ENCODE data around the gene CWF19L1. TPM values are rescaled to one million over a fixed set of nuclear protein-coding genes. Genes with fewer than 3 reads are reported as not detected.

The CWF19L1 gene
- total and polyA plus RNA-seq, 2 donors (not counting 3 experiments of a cell fraction or from before 2014, with no cell fraction given): 11.5 to 29.9 TPM

DNA sequence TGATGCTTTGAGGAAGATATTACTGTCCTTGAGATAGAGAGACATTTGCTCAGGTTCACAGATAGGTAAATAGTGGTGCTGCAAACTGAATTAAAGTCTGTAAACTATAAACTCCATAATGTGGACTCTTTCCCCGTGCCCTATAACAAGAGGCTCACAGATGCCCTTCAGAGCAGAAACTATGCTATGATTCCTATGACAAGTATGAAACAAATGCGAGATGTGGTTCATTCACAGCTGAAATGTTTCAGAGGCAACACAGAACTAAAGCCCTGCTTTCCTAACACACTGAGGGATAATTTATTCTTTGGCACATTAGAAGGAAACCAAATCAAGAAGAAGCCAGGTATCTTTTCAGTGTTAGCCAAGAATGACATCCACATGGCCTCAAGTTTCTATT lies 51.4 kb downstream of the CWF19L1 start:
- Histone ChIP-seq H3K36me3 (ENCODE audit: control insufficient read depth in 2 of 2, extremely low read depth in 1 of 2, insufficient read depth in 2 of 2, low read length in 2 of 2) (peaks cover 10 to 11% of the 10 kb centered on the region in 2 experiments), H3K9me1 (replicated peaks; ENCODE audit: control insufficient read depth, extremely low read depth, insufficient read depth, low read length) (no peaks in the 10 kb centered on the region), H3K27ac (ENCODE audit: insufficient read depth, low read depth, low read length) (no peak overlapping the region), H4K20me1 (replicated peaks; ENCODE audit: control insufficient read depth, extremely low read depth, insufficient read depth, low read length) (no peaks in the 10 kb centered on the region), H3K79me2 (ENCODE audit: control insufficient read depth, insufficient read depth, low read length) (no peaks in the 10 kb centered on the region), H3K9ac (replicated peaks; ENCODE audit: extremely low read depth, insufficient read depth, low read length) (no peak overlapping the region), H3K4me1 (ENCODE audit: control insufficient read depth, extremely low read depth, insufficient read depth, low read length) (no peaks in the 10 kb centered on the region), H3K4me3 (replicated peaks in 1 of 3; ENCODE audit: insufficient read depth in 1 of 3, low read depth in 1 of 3, low read length in 3 of 3) (no peak overlapping the region), H3K27me3 (ENCODE audit: control insufficient read depth in 2 of 2, insufficient read depth in 2 of 2, low read length in 2 of 2) (no peaks in the 10 kb centered on the region), H2AFZ (ENCODE audit: low read depth, low read length) (no peak overlapping the region), H3K4me2 (ENCODE audit: insufficient read depth, low read length) (no peak overlapping the region), H3K9me3 (replicated peaks; ENCODE audit: control insufficient read depth, insufficient read depth, low read length) (no peaks in the 10 kb centered on the region)
- ChIA-PET POLR2A (no interaction called here), CTCF (interaction anchor here (1.1 to 1.2 kb wide), 3 partner anchors 12 to 370 kb away, joined by 3 read pairs; no protein-coding TSS in a partner anchor)
- TF ChIP-seq EZH2 (IDR thresholded peaks at IDR 0.05; ENCODE audit: borderline replicate concordance, low read depth, low read length, severe bottlenecking) (no peak), POLR2AphosphoS5 (IDR thresholded peaks at IDR 0.05; ENCODE audit: insufficient read depth, low read depth, low read length) (no peak), FOS (IDR thresholded peaks at IDR 0.05; ENCODE audit: borderline replicate concordance, insufficient read depth, low read length) (no peak), GATA2 (IDR thresholded peaks at IDR 0.05; ENCODE audit: insufficient read depth, insufficient read length, low read depth, low read length) (no peak), POLR2A (IDR thresholded peaks at IDR 0.05; ENCODE audit: low read depth, low read length) (no peak), JUN (IDR thresholded peaks at IDR 0.05; ENCODE audit: borderline replicate concordance, insufficient read depth, insufficient read length, low read depth) (no peak), MYC (IDR thresholded peaks at IDR 0.05; ENCODE audit: low read depth, low read length) (no peak)
- TF ChIP-seq, protein P1, sequence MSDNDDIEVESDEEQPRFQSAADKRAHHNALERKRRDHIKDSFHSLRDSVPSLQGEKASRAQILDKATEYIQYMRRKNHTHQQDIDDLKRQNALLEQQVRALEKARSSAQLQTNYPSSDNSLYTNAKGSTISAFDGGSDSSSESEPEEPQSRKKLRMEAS (IDR thresholded peaks at IDR 0.05; ENCODE audit: insufficient read depth, insufficient read length): no peak
- TF ChIP-seq, protein P2, sequence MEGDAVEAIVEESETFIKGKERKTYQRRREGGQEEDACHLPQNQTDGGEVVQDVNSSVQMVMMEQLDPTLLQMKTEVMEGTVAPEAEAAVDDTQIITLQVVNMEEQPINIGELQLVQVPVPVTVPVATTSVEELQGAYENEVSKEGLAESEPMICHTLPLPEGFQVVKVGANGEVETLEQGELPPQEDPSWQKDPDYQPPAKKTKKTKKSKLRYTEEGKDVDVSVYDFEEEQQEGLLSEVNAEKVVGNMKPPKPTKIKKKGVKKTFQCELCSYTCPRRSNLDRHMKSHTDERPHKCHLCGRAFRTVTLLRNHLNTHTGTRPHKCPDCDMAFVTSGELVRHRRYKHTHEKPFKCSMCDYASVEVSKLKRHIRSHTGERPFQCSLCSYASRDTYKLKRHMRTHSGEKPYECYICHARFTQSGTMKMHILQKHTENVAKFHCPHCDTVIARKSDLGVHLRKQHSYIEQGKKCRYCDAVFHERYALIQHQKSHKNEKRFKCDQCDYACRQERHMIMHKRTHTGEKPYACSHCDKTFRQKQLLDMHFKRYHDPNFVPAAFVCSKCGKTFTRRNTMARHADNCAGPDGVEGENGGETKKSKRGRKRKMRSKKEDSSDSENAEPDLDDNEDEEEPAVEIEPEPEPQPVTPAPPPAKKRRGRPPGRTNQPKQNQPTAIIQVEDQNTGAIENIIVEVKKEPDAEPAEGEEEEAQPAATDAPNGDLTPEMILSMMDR (IDR thresholded peaks at IDR 0.05; ENCODE audit: extremely low read depth in 1 of 2, insufficient read depth in 1 of 2, low read depth in 1 of 2, low read length in 2 of 2): no peak
- FAIRE-seq (no peak), DNase-seq (ENCODE audit: low read depth, low spot score) (no peak)
- no TSS peak for BruUV-seq (replicated peaks)
- dilution Hi-C loops (cut with MboI; ENCODE audit: extremely low pct_ligation_motif_present, low sequenced_read_pairs) (no loop called here), intact Hi-C loops (cut with micrococcal nuclease) (no loop called here)

Data from endothelial cell of umbilical vein (primary cell).